BLaER1 treated with 17β-estradiol and CSF1 and Interleukin-3, amounts not matched to agents 10 nM and 100 nM (cell line): ENCODE measurements around the gene EFCAB14.
"Not testable (repeated sequence)": the region's sequence is repeated elsewhere in the genome, so short reads cannot be mapped to it uniquely, and the experiment has no call there.

Experiments
- H3K27ac ChIP-seq, 11 experiments: shearing (Covaris generic); formaldehyde crosslinking; 2 replicates each; pipeline ENCODE4 v1.8.1; 2022
- H3K27me3 ChIP-seq, 11 experiments: shearing (Covaris generic); formaldehyde crosslinking; 2 replicates each; pipeline ENCODE4 v1.8.1; 2022
- H3K36me3 ChIP-seq, 11 experiments: shearing (Covaris generic); formaldehyde crosslinking; 2 replicates each; pipeline ENCODE4 v1.8.1; 2022
- H3K4me1 ChIP-seq, 10 experiments: shearing (Covaris generic); formaldehyde crosslinking; 2 replicates each; pipeline ENCODE4 v1.8.1; 2022
- H3K4me2 ChIP-seq, 11 experiments: shearing (Covaris generic); formaldehyde crosslinking; 2 replicates each; pipeline ENCODE4 v1.8.1; 2022
- H3K4me3 ChIP-seq, 10 experiments: shearing (Covaris generic); formaldehyde crosslinking; 2 replicates each; pipeline ENCODE4 v1.8.1; 2022
- H3K9ac ChIP-seq, 11 experiments: shearing (Covaris generic); formaldehyde crosslinking; 2 replicates each; pipeline ENCODE4 v1.8.1; 2022
- H3K9me3 ChIP-seq, 11 experiments: shearing (Covaris generic); formaldehyde crosslinking; replicated peaks in 1 of 11; 2 replicates each; pipeline ENCODE4 v1.8.1; 2022
- H4K20me1 ChIP-seq, 11 experiments: shearing (Covaris generic); formaldehyde crosslinking; 2 replicates each; pipeline ENCODE4 v1.8.1; 2022
- Cebpa-rat ChIP-seq, 11 experiments: shearing (Covaris generic); IDR thresholded peaks; 2 replicates each; pipeline ENCODE4 v1.8.1; 2022

Gene EFCAB14

DNA sequence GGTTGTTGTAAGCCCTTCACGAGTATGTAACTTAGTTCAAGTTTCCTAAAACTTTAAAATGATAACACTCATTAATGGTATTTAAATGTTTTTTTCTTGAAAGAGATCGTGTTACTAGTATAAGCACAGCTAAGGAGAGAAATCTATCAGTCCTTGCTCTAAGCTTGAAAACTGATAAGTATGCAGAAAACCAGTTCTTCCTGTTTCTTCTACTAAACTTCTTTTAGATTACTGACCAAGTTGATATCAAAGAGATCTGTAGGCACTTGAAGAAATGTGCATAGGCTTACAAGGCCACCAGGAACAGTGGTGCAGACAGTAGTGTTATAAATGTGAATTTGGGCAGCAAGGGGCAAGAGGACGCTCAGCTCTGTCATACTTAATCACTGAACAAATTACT, 3.9 kb downstream of the EFCAB14 start:
- H3K9ac ChIP-seq, result no peak overlapping the region
- H3K36me3 ChIP-seq, result peaks cover 59 to 74% (median 66%) of the 10 kb centered on the region in 11 experiments
- H3K27ac ChIP-seq, result no peak overlapping the region
- H3K4me3 ChIP-seq, result no peak overlapping the region
- no peaks in the 10 kb centered on the region for H3K27me3 ChIP-seq
- H3K9me3 ChIP-seq, result no peaks in the 10 kb centered on the region
- no peak for TF ChIP-seq Cebpa-rat (IDR thresholded peaks at IDR 0.05)
- H4K20me1 ChIP-seq, result peaks cover 31 to 84% (median 74%) of the 10 kb centered on the region in 11 experiments; a peak in 20 of 22 replicates
- peak overlapping the region in 1 of 11 experiments; percentile 8; a peak in 1 of 22 replicates for H3K4me2 ChIP-seq
- H3K4me1 ChIP-seq, result peaks cover 27 to 43% (median 29%) of the 10 kb centered on the region in 10 experiments

GRCh38 chr1:46708121-46708520, 10.8 kb downstream of the EFCAB14 start:
- Histone ChIP-seq H3K36me3 (peaks cover 92 to 100% (median 99%) of the 10 kb centered on the region in 11 experiments), H3K4me2 (no peak overlapping the region), H3K27ac (no peak overlapping the region), H3K9ac (no peak overlapping the region), H3K4me1 (peaks cover 0 to 16% (median 0%) of the 10 kb centered on the region in 10 experiments; a peak in 3 of 20 replicates), H4K20me1 (peaks cover 16 to 97% (median 71%) of the 10 kb centered on the region in 11 experiments; a peak in 18 of 22 replicates), H3K9me3 (no peaks in the 10 kb centered on the region), H3K4me3 (no peak overlapping the region), H3K27me3 (no peaks in the 10 kb centered on the region)
- no peak for TF ChIP-seq Cebpa-rat (IDR thresholded peaks at IDR 0.05)

GRCh38 chr1:46705408-46705807, 13.5 kb downstream of the EFCAB14 start:
- Histone ChIP-seq H3K27me3 (no peaks in the 10 kb centered on the region), H3K36me3 (peaks cover 84 to 100% (median 97%) of the 10 kb centered on the region in 11 experiments), H3K4me3 (no peak overlapping the region), H3K4me2 (no peak overlapping the region), H3K9me3 (no peaks in the 10 kb centered on the region), H3K4me1 (peaks cover 0 to 30% (median 0%) of the 10 kb centered on the region in 10 experiments; a peak in 4 of 20 replicates), H3K9ac (no peak overlapping the region), H3K27ac (no peak overlapping the region), H4K20me1 (peaks cover 25 to 96% (median 72%) of the 10 kb centered on the region in 11 experiments; a peak in 20 of 22 replicates)
- TF ChIP-seq Cebpa-rat (IDR thresholded peaks at IDR 0.05), result no peak

DNA sequence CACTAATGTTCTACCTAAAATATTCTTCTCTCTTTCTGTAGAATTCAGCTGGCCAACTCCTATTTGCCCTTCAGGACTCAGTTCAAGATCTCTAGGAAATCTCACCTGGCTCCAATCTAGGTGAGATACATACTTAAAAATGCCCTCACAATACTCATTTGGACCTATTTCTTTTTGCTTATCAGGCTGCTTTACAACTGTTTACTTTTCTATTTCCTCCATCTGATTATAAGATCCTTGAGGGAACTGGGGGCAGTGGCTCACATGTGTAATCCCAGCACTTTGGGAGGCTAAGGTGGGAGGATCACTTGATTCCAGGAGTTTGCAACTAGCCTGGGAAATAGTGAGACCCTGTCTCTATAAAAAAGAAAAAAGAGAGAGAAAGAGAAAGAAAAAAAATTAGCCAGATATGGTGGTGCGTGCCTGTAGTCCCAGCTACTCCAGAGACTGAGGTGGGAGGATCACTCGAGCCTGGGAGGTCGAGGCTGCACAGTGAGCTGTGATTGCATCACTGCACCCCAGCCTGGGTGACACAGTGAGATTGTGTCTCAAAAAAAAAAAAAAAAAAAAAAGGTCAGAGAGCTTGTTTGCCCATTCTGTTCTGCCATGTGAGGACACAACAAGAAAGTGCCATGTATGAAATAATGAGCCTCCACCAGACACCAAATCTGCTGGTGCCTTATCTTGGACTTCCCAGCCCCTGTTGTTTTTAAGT, 14.8 kb downstream of the EFCAB14 start:
- peaks cover 29 to 96% (median 73%) of the 10 kb centered on the region in 11 experiments; a peak in 21 of 22 replicates for H4K20me1 ChIP-seq
- no peaks in the 10 kb centered on the region for H3K27me3 ChIP-seq
- H3K9ac ChIP-seq, result no peak overlapping the region
- H3K4me3 ChIP-seq, result no peak overlapping the region
- no peak overlapping the region for H3K4me2 ChIP-seq
- H3K27ac ChIP-seq, result no peak overlapping the region
- TF ChIP-seq Cebpa-rat (IDR thresholded peaks at IDR 0.05), result no peak
- H3K9me3 ChIP-seq, result no peaks in the 10 kb centered on the region
- H3K36me3 ChIP-seq, result peaks cover 75 to 100% (median 94%) of the 10 kb centered on the region in 11 experiments
- peaks cover 0 to 37% (median 2%) of the 10 kb centered on the region in 10 experiments; a peak in 9 of 20 replicates for H3K4me1 ChIP-seq

GRCh38 chr1:46699666-46700065, 19.2 kb downstream of the EFCAB14 start:
- H3K4me2 ChIP-seq, result peak overlapping the region in 4 of 11 experiments; percentile 5 to 68 (median 33); a peak in 7 of 22 replicates
- H3K4me3 ChIP-seq, result no peak overlapping the region
- no peaks in the 10 kb centered on the region for H3K27me3 ChIP-seq
- peaks cover 36 to 84% (median 75%) of the 10 kb centered on the region in 11 experiments for H4K20me1 ChIP-seq
- H3K36me3 ChIP-seq, result peaks cover 73 to 100% (median 92%) of the 10 kb centered on the region in 11 experiments
- H3K27ac ChIP-seq, result peak overlapping the region in 3 of 11 experiments; percentile 11 to 41 (median 12); a peak in 3 of 22 replicates
- no peak for TF ChIP-seq Cebpa-rat (IDR thresholded peaks at IDR 0.05)
- peaks cover 0 to 15% (median 10%) of the 10 kb centered on the region in 11 experiments; a peak in 15 of 22 replicates for H3K9me3 ChIP-seq
- no peak overlapping the region for H3K9ac ChIP-seq
- H3K4me1 ChIP-seq, result peaks cover 0 to 30% (median 2%) of the 10 kb centered on the region in 10 experiments; a peak in 9 of 20 replicates

DNA sequence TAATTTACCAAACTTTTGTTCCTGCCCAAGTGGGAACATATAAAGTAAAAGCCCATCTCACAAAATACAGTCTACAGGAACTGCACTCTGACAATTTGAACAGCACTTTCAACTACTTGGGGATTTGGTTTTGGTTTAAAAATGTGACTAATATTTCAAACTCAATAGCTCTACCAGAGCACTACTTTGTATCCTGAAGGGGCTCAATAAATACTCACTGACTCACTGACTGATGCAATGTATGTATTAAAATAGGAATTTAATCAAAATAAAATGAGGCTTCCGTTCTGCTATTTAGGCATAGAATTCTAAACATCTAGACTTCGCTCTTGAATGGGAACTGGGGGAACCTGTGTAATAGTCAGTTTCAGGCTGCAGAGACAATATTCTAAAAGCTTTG, 21.9 kb downstream of the EFCAB14 start:
- H4K20me1 ChIP-seq, result peaks cover 35 to 79% (median 70%) of the 10 kb centered on the region in 11 experiments
- H3K36me3 ChIP-seq, result peaks cover 67 to 92% (median 83%) of the 10 kb centered on the region in 11 experiments
- no peaks in the 10 kb centered on the region for H3K27me3 ChIP-seq
- H3K27ac ChIP-seq, result no peak overlapping the region
- TF ChIP-seq Cebpa-rat (IDR thresholded peaks at IDR 0.05), result no peak
- no peak overlapping the region for H3K9ac ChIP-seq
- H3K4me3 ChIP-seq, result no peak overlapping the region
- H3K4me1 ChIP-seq, result peaks cover 0 to 30% (median 2%) of the 10 kb centered on the region in 10 experiments; a peak in 9 of 20 replicates
- peaks cover 0 to 15% (median 10%) of the 10 kb centered on the region in 11 experiments; a peak in 15 of 22 replicates for H3K9me3 ChIP-seq
- no peak overlapping the region for H3K4me2 ChIP-seq

DNA sequence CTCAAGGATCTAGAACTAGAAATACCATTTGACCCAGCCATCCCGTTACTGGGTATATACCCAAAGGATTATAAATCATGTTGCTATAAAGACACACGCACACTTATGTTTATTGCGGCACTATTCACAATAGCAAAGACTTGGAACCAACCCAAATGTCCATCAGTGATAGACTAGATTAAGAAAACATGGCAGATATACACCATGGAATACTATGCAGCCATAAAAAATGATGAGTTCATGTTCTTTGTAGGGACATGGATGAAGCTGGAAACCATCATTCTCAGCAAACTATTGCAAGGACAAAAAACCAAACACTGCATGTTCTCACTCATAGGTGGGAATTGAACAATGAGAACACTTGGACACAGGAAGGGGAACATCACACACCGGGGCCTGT, 24.2 kb downstream of the EFCAB14 start:
- Histone ChIP-seq H4K20me1 (peaks cover 17 to 76% (median 50%) of the 10 kb centered on the region in 11 experiments; a peak in 20 of 22 replicates), H3K9me3 (peaks cover 0 to 15% (median 10%) of the 10 kb centered on the region in 11 experiments; a peak in 15 of 22 replicates), H3K36me3 (peaks cover 80 to 92% (median 87%) of the 10 kb centered on the region in 11 experiments)
- not testable (repeated sequence) for H3K27me3 ChIP-seq, H3K4me3 ChIP-seq, H3K9ac ChIP-seq, H3K4me2 ChIP-seq, H3K4me1 ChIP-seq, H3K27ac ChIP-seq

DNA sequence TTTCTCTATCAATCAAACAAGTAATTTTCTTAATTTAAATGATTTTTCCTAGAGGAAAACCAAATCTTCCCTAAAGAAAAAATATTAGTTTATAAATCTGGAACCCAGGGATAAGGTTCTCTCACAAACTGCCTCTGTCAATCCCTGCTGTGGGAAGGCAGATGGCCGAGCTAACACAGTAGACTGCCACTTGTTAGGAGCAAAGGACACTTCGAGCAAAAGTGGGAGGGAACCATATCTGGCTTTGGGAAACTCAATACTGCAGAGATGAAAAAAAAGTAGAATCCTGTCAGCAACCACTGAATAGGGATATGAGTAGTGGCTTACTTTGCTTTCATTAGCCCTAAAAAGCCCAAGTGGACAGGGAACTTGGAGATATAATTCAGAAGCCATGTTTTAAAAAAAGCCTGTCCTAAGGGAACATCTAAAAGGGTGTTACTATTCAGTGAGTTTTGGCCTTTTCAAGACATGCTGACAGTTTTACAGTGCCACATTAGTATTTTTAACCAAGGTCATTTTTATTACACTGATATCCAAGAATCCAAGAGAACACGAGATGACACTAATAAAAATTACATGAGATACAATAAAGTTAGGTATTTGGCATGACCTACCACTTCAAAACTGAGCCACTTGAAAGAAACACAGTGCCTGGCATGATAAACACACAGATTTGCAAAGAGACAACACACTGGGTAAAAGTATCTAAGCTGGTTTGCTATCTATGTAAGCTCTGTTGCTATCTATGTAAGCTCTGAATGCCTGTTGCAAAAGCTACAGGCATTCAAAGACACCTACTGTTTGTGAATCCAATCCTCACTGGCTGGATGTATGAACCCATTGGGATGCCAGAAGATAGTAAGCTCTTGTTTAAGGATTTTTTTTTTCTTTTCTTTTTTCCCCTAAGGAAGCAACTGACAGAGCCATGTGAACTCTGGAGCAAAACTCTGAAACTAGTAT, 25.8 kb downstream of the EFCAB14 start:
- Histone ChIP-seq H3K27me3 (no peaks in the 10 kb centered on the region), H3K4me2 (no peak overlapping the region), H4K20me1 (peaks cover 5 to 76% (median 37%) of the 10 kb centered on the region in 11 experiments; a peak in 17 of 22 replicates), H3K27ac (no peak overlapping the region), H3K4me1 (peaks cover 2 to 15% (median 6%) of the 10 kb centered on the region in 10 experiments; a peak in 15 of 20 replicates), H3K4me3 (no peak overlapping the region), H3K9ac (no peak overlapping the region), H3K9me3 (peaks cover 0 to 15% (median 10%) of the 10 kb centered on the region in 11 experiments; a peak in 15 of 22 replicates), H3K36me3 (peaks cover 87 to 92% (median 88%) of the 10 kb centered on the region in 11 experiments)
- TF ChIP-seq Cebpa-rat (IDR thresholded peaks at IDR 0.05), result no peak
